OCI-LY7 (cell line): ENCODE results near the gene ZSCAN10.

Experiments
- EZH2phosphoT487 ChIP-seq: fragments of 200-600 bp; sonication (generic); IDR thresholded peaks from 2 replicates; pipeline ENCODE4 v1.6.1; 2018; ENCODE audit warnings: low read depth, borderline replicate concordance, mild to moderate bottlenecking, mixed run types, antibody characterized with exemption, low read length, moderate library complexity, mixed read lengths
- TF ChIP-seq, protein P1 (sequence below): fragments of 200-600 bp; sonication (generic); conservative IDR thresholded peaks from 2 replicates; pipeline ENCODE4 v1.5.1; 2014; ENCODE audit warnings: mild to moderate bottlenecking, antibody characterized with exemption, low read length, moderate library complexity, mixed read lengths

DNA sequence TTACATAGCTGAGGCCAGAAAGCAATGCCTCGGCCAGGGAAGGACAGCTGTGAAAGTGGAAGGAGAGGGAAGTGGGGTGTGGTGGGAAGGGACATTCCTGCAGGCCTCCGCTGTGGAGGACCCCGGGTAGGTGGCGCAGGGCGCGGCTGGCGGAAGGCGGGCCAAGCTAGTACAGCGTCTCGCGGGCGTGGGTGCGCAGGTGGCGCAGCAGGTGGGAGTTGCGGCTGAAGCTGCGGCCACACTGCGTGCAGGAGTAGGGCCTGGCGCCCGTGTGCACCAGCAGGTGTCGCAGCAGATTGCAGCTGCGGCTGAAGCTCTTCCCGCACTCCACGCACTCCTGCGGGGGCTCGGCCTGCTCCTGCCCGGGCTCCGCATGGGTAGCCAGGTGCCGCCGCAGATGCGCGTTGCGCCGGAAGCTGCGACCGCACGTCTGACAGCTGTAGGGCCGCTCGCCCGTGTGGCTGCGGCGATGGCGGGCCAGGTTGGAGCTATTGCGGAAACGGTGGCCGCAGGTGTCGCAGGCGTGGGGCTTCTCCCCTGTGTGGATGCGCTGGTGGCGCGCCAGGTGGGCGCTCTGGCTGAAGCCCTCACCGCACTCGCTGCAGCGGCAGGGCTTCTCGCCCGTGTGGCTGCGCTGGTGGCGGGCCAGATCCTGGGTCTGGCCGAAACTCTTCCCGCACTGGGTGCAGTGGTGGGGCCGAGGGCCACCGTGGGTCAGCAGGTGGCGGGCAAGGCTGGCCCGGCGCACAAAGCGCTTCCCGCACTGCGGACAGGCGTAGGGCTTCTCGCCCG lies 10.0 kb downstream of the ZSCAN10 start:
- no peak for TF ChIP-seq EZH2phosphoT487
- TF ChIP-seq, protein P1, sequence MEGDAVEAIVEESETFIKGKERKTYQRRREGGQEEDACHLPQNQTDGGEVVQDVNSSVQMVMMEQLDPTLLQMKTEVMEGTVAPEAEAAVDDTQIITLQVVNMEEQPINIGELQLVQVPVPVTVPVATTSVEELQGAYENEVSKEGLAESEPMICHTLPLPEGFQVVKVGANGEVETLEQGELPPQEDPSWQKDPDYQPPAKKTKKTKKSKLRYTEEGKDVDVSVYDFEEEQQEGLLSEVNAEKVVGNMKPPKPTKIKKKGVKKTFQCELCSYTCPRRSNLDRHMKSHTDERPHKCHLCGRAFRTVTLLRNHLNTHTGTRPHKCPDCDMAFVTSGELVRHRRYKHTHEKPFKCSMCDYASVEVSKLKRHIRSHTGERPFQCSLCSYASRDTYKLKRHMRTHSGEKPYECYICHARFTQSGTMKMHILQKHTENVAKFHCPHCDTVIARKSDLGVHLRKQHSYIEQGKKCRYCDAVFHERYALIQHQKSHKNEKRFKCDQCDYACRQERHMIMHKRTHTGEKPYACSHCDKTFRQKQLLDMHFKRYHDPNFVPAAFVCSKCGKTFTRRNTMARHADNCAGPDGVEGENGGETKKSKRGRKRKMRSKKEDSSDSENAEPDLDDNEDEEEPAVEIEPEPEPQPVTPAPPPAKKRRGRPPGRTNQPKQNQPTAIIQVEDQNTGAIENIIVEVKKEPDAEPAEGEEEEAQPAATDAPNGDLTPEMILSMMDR: no peak
